ENCODE data around the gene SAMD14. TPM values are rescaled to one million over a fixed set of nuclear protein-coding genes. Genes with fewer than 3 reads are reported as not detected.

Gene SAMD14
- 1.1 TPM for total RNA-seq

DNA sequence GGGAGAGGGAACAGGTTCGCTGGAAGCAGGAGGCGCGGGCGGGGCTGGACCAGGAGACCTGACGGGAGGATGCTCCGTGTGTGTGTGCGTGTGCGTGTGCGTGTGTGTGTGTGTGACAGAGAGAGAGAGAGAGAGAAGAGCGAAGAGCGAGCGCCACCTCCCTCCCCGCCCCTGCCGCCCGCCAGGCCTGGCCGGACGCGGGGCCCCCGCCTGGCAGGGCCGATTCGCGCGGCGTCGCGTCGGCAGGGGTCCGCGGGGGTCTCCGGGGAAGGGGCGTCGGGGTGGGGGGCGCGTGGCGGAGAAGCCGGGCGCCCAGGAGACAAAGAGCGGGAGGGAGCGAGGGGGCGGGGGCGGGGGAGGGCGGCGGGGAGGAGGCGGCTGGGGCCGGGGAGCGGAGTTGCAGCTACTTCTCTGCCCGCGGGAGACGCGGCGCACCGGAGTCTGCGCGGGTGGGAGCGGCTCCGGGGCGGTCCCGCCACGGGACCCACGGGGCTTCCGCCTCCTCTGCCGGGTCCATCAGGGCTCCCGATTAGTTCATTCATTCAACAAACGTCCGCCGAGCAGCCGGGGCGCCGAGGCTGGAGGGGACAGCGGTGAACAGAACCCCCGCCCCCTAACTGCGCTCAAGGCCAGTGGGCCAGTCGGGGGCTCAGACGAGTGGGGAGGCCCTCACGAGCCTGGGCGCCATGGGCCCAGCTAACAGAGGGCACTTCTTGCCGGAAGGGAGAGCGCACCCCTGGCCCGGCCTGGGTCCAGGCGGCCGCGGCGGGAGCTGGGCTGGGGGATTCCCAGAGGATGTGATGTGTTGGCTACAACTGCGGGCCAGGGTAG is at the start of gene SAMD14:
Gene SAMD14, minus strand, starts transcription at position 433 of the 831 bp plus-strand sequence. CDS start 5,201 bp downstream, outside the sequence.
- DNase-seq (ENCODE audit: low read depth in 2 of 3, low spot score in 2 of 3): peak in 2 of 3 donors; percentile 52 to 61

GRCh38 chr17:50177983-50178834 is 48.2 kb upstream of the SAMD14 start:
- peak in 2 of 3 donors; percentile 75 to 81 for DNase-seq (ENCODE audit: low read depth in 2 of 3, low spot score in 2 of 3)

DNA sequence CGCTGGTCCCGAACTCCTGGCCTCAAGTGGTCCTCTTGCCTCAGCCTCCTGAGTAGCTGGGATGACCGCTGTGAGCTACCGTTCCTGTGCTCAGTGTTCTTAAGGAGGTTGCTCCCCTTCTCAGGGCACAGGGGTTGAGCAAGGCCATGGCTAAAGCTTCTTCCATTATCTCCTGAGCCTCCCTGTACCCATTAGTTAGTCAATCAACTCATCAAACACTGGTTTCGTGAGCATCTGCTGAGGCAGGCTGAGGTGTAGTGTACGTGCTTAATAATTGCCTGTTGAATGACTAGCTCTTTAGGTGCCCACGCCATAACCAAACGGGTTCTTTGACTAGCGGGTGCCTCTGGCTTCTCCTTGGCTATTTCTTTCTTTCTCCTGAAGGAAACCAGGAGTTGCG is 47.5 kb upstream of the SAMD14 start:
- no peak for DNase-seq (ENCODE audit: low read depth in 2 of 3, low spot score in 2 of 3)

GRCh38 chr17:50176559-50177357 is 46.8 kb upstream of the SAMD14 start:
- no peak for DNase-seq (ENCODE audit: low read depth in 2 of 3, low spot score in 2 of 3)

- no peak for DNase-seq (ENCODE audit: low read depth in 2 of 3, low spot score in 2 of 3)
Measured at GRCh38 chr17:50175035-50175807, 45.3 kb upstream of the SAMD14 start.

DNA sequence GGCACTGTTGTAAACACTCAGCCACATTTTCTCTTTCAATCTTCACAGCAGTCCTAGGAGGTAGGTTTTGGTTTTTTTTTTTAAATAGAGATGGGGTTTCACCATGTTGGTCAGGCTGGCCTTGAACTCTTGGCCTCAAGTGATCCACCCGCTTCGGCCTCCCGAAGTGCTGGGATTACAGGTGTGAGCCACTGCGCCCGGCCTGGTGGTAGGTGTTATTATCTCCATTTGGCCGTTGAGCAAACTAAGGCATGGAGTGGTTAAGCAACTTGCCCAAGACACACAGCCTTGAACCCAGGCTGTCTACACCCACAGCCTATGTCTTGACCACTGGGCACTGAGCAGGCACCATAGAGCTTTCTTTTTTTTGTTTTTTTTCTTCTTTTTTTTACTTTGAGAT is 44.5 kb upstream of the SAMD14 start:
- no peak for DNase-seq (ENCODE audit: low read depth in 2 of 3, low spot score in 2 of 3)

DNA sequence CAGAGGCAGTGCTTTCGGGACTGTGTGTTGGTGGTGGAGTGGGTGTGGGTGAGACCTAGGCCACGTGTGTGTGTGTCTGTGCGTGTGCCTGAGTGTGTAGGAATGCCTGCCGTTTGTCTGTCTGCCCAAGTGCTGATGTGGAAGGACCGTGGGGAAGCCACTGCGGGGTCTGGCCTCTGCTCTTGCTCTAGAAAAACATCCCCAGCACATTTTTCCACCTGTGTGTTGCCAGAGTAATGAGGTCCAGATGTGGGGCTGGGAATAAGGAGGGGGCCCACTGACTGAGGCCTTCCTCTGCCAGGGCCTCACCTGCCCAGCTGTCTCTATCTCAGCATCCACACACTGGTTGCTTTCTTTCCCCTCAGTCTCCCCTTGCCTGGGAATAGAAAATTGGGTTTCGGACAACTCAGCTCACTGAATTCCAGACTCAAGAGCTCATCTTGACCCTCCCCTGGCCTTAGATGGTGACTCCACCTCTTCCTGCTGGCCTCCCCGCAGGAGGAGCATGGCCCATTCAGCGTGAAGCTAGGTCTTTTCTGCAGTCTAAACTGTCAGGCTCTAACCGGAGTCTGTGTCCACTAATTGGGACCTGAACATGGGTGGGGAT is 43.5 kb upstream of the SAMD14 start:
- no peak for DNase-seq (ENCODE audit: low read depth in 2 of 3, low spot score in 2 of 3)

DNA sequence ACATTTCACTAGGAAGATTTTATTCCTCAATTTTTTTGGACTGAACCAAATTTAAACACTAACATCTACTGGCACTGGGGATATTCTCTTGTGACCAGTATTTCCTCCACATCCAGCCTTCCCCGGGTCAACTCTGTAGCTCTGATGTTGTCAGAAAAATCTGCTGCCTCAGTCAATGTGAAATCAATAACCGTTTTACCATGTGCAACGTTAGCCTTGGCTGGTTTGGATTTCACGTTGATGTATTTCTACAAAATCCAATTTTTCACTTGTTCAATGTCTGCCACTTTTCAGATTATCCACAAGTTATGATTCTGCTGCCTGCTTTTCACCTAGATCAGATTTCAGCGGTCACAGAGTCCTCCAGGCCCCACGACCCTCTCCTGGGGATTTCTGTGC is 43.0 kb upstream of the SAMD14 start:
- DNase-seq (ENCODE audit: low read depth in 2 of 3, low spot score in 2 of 3): no peak

GRCh38 chr17:50172130-50172529 is 42.2 kb upstream of the SAMD14 start:
- DNase-seq (ENCODE audit: low read depth in 2 of 3, low spot score in 2 of 3): no peak

- no peak for DNase-seq (ENCODE audit: low read depth in 2 of 3, low spot score in 2 of 3)
Measured at GRCh38 chr17:50171371-50172071, 41.6 kb upstream of the SAMD14 start.

DNA sequence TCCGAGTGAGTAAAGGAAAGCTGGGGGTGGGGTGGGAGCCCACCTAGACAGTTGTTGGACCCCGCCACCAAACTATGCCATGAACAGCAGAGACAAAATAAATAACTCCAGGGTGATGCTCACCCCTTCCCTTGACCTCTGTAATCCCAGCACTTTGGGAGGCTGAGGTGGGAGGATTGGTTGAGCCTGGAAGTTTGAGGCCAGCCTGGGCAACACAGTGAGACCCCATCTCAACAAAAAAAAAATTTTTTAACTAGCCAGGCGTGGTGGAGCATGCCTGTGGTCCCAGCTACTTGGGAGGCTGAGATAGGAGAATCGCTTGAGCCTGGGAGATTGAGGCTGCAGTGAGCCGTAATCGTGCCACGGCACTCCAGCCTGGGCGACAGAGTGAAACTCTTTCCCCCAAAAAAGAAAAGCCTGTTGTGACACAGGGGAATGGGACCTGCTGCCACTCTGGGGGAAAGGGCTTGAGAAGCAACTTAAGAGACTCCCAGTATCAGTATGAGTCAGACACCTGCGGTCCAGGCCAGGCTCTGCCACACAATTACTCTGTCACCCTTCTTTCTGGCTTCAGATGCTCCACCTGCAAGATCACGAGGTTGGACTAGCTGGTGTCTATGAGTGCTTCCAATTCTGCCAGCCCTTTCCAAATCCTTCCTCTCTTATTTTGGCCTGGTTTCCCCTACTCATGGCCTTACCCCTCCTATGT is 40.9 kb upstream of the SAMD14 start:
- no peak for DNase-seq (ENCODE audit: low read depth in 2 of 3, low spot score in 2 of 3)

DNA sequence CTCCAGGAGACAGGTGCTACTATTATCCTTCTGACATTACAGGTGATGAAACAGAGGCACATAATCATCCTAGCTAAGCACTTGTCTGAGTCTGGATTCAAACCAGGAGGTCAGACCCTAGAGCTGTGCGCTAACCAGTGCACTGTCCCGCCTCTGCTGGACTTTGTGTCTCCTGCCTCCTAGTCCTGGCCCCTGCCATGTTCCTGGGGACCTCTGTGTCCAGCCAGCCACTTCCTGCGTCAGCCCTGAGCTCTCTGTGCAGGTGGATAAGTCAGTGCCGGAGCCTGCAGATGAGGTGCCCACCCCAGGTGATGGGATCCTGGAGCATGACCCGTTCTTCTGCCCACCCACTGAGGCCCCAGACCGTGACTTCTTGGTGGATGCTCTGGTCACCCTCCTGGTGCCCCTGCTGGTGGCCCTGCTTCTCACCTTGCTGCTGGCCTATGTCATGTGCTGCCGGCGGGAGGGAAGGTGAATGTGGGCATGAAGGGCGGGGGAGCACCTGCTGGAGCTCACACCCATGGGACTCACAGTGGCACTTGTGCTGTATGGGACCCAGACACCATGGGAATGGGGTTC is 40.0 kb upstream of the SAMD14 start:
- no peak for DNase-seq (ENCODE audit: low read depth in 2 of 3, low spot score in 2 of 3)

GRCh38 chr17:50169121-50169764 is 39.3 kb upstream of the SAMD14 start:
- peak; percentile 53 to 91 (median 80) for DNase-seq (ENCODE audit: low read depth in 2 of 3, low spot score in 2 of 3)

GRCh38 chr17:50168319-50168718 is 38.4 kb upstream of the SAMD14 start:
- DNase-seq (ENCODE audit: low read depth in 2 of 3, low spot score in 2 of 3): no peak

DNA sequence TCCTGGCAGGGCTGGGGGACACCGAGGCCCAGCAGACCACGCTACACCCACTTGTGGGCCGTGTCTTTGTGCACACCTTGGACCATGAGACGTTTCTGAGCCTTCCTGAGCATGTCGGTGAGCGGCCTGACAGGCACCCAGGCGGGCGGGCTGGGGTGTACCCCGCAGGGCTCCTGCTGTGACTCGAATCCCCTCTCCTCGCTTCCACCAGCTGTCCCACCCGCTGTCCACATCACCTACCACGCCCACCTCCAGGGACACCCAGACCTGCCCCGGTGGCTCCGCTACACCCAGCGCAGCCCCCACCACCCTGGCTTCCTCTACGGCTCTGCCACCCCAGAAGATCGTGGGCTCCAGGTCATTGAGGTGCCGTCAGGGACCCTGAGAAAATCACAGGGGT is 37.4 kb upstream of the SAMD14 start:
- DNase-seq (ENCODE audit: low read depth in 2 of 3, low spot score in 2 of 3): no peak

- DNase-seq (ENCODE audit: low read depth in 2 of 3, low spot score in 2 of 3): no peak
Measured at GRCh38 chr17:50166518-50167181, 36.7 kb upstream of the SAMD14 start.

DNA sequence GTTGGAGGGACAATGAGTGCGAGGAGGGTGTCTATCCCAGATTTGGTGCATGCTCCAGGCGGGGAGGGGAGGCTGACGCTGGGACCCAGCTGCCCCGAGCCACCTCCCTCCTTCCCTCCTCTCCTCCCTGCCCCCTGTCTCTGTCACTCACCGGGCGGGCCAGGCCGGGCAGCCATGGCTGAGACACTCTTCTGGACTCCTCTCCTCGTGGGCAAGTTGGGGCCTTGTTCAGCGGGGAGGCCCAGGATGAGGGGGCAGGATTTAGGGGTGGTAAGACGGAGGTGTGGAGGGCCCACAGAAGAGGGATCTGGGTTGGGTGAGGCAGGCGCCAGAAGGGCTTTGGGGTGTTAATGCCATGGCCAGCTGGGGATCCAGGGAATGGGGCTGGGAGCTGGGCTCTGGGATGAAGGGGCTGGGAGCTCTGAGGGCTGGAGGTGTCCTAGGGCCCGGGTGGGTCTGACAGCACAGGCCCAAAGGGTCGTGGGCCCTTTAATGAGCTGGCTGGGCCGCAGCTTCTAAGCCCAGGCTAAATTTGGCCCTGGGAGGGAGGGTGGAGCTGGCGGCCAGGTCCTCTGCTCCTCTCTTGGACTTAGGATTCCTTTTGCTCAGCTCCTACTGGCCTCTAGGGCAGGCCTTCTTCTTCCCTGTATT is 36.0 kb upstream of the SAMD14 start, which contains the start of gene SGCA:
Gene SGCA, plus strand, starts transcription at position 139 of the 651 bp plus-strand sequence. Its CDS starts 36 bp downstream, at position 175.
- no peak for DNase-seq (ENCODE audit: low read depth in 2 of 3, low spot score in 2 of 3)
